HepG2 (cell line): ENCODE data around the gene INSR. TPM values are rescaled to one million over a fixed set of nuclear protein-coding genes. Genes with fewer than 3 reads are reported as not detected.

Experiments
- ATAC-seq: fragments of 200-7000 bp; cut with Tn5 transposase; 3 replicates; pipeline ENCODE4 v1.9.1; 2020; ENCODE audit warnings: mild to moderate bottlenecking, moderate library complexity
- BruUV-seq: library from RNA; stranded (reverse); fragments of 400-500 nt; replicated peaks from 2 replicates; lab custom pipeline; 2021; lab: Mats Ljungman, UMichigan
- CTCF ChIA-PET: fragments of 300-600 bp; formaldehyde crosslinking; extraction: SDS; loops from one replicate; lab custom pipeline; 2021; ENCODE audit warnings: low total read pairs, inconsistent platforms, low intra/inter-chr PET ratio; lab: Yijun Ruan, JAX
- POLR2A ChIA-PET: fragments of 350-600 bp; sonication (Branson Sonifier 250); formaldehyde crosslinking; loops from one replicate; lab custom pipeline; 2020; ENCODE audit warnings: antibody characterized with exemption, inconsistent platforms; lab: Yijun Ruan, JAX
- DNase-seq: peaks from one replicate; pipeline ENCODE4 v3.0.0-alpha.2; 2015; ENCODE audit warnings: low spot score
- FAIRE-seq: peaks from 3 replicates; lab custom pipeline; 2011; peaks lifted over from hg19 to GRCh38; lab: Jason Lieb, UNC
- H2AFZ ChIP-seq: one replicate; pipeline ENCODE4 v1.6.1; 2011; ENCODE audit warnings: low read length, inconsistent platforms
- H3K27ac ChIP-seq: fragments of 300-600 bp; 3 replicates; pipeline ENCODE4 v1.8.0; 2011; ENCODE audit warnings: mixed run types, mild to moderate bottlenecking, mixed read lengths, low read length, inconsistent platforms; ENCODE audit not compliant: insufficient read depth; ENCODE audit errors: extremely low read length
- H3K27me3 ChIP-seq, 2 experiments: fragments of 200-600 bp in 1 of 2; 2 replicates in 1 of 2; 3 replicates in 1 of 2; pipeline versions ENCODE4 v1.6.0 to v1.8.0; 2011; ENCODE audit warnings: low read length in 2 of 2, mild to moderate bottlenecking in 2 of 2, moderate library complexity in 2 of 2, inconsistent platforms in 1 of 2; ENCODE audit not compliant: insufficient read depth in 2 of 2, control insufficient read depth in 1 of 2
- H3K36me3 ChIP-seq, 2 experiments: fragments of 200-600 bp in 1 of 2; replicated peaks in 1 of 2; 2 replicates in 1 of 2; 3 replicates in 1 of 2; pipeline versions ENCODE4 v1.5.1 to v1.8.0; 2011; ENCODE audit warnings: low read length in 2 of 2, inconsistent platforms in 1 of 2; ENCODE audit not compliant: insufficient read depth in 2 of 2, control insufficient read depth in 1 of 2
- H3K4me1 ChIP-seq: 2 replicates; pipeline ENCODE4 v1.5.1; 2012; ENCODE audit warnings: low read length, inconsistent platforms; ENCODE audit not compliant: insufficient read depth
- H3K4me2 ChIP-seq: 2 replicates; pipeline ENCODE4 v1.6.0; 2011; ENCODE audit warnings: low read depth, low read length, inconsistent platforms
- H3K4me3 ChIP-seq, 3 experiments: fragments of 200-600 bp in 1 of 3; sonication (generic), shearing (Covaris generic) in 1 of 3; replicated peaks in 1 of 3; 2 replicates each; pipeline ENCODE4 v1.5.1; 2011 to 2016; ENCODE audit warnings: low read length in 3 of 3, inconsistent platforms in 2 of 3, low read depth in 2 of 3, mild to moderate bottlenecking in 2 of 3, control low read depth in 1 of 3, mixed read lengths in 1 of 3; ENCODE audit not compliant: insufficient read depth in 1 of 3
- H3K79me2 ChIP-seq: one replicate; pipeline ENCODE4 v1.6.1; 2011; ENCODE audit warnings: low read length, inconsistent platforms; ENCODE audit not compliant: insufficient read depth
- H3K9ac ChIP-seq: 2 replicates; pipeline ENCODE4 v1.6.0; 2011; ENCODE audit warnings: mild to moderate bottlenecking, low read depth, low read length, inconsistent platforms; ENCODE audit not compliant: insufficient read depth
- H3K9me3 ChIP-seq: 2 replicates; pipeline ENCODE4 v1.5.1; 2012; ENCODE audit warnings: mild to moderate bottlenecking, low read length
- H4K20me1 ChIP-seq: 2 replicates; pipeline ENCODE4 v1.6.0; 2011; ENCODE audit warnings: inconsistent platforms, mild to moderate bottlenecking, low read length, moderate library complexity; ENCODE audit not compliant: insufficient read depth
- ZNF496 ChIP-seq: sonication (generic); formaldehyde crosslinking; IDR thresholded peaks from 2 replicates; pipeline ENCODE4 v1.8.1; 2023; ENCODE audit warnings: mild to moderate bottlenecking, moderate library complexity, missing genetic modification reagents; ENCODE audit not compliant: insufficient replicate concordance
- WGBS: methylation state at CpG from one replicate; pipeline ENCODE4 v1.1.6; 2017; ENCODE audit warnings: low lambda C conversion rate; 5-methylcytosine and 5-hydroxymethylcytosine counted together
- in situ Hi-C: cut with HindIII; loops from 2 replicates; pipeline ENCODE4 v1.10.0; 2017; ENCODE audit warnings: low pct_unique_long_range_greater_than_20kb; ENCODE audit not compliant: extremely low pct_ligation_motif_present
- intact Hi-C: fragments of 100-400 bp; cut with micrococcal nuclease; formaldehyde crosslinking; loops from one replicate; pipeline ENCODE4 v1.10.0; 2022; ENCODE audit not compliant: unreplicated experiment
- polyA plus RNA-seq, 8 experiments: library from polyadenylated mRNA; depleted of rRNA in 3 of 8; stranded (reverse) in 7 of 8; unstranded in 1 of 8; fragments of >200 nt; fragmentation: Illumina TruSeq in 4 of 8; extraction: Trizol in 4 of 8; gene quantifications; 2 replicates each; pipeline versions ENCODE4 v1.2.1 to v1.2.3, GENCODE V29; 2011 to 2016; ENCODE audit warnings: low read depth in 4 of 8, missing spikeins in 1 of 8, mixed read lengths in 1 of 8; ENCODE audit not compliant: insufficient read depth in 1 of 8
- total RNA-seq, 5 experiments: library from RNA; depleted of rRNA; stranded (reverse); fragments of >200 nt; fragmentation: Illumina TruSeq; extraction: Trizol; gene quantifications; 2 replicates each; pipeline ENCODE4 v1.2.3, GENCODE V29; 2016; ENCODE audit warnings: low read depth in 1 of 5
- TF ChIP-seq, protein P1 (sequence below), 2 experiments: fragments of 450-650 bp in 1 of 2; sonication (generic) in 1 of 2; formaldehyde crosslinking in 1 of 2; IDR thresholded peaks; 2 replicates each; pipeline versions ENCODE4 v1.6.1 to v1.8.0; 2016 to 2022; ENCODE audit warnings: antibody characterized with exemption in 1 of 2, mild to moderate bottlenecking in 1 of 2, missing genetic modification reagents in 1 of 2

Gene INSR
- total and polyA plus RNA-seq, 2 of the 13 experiments (the other 11 are each of a cell fraction or from before 2014, with no cell fraction given): 24.2 to 29.8 TPM

DNA sequence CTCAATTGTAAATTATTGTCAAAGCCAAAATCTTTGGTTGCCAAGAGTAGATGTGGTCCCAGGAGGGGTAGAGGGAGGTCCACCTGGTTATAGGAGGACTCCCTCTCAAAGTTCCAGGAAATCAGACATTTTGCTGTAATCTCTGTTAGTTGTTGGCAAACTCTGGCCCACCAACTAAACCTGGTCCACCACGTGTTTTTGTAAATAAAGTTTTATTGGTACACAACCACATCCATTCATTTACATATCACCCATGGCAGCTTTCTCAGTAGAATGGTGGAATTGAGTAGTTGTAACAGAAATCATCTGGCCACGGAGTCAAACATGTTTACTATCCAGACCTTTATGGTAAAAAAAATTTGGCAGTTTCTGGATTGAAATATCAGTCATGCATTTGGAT, 154.1 kb downstream of the INSR start:
- Histone ChIP-seq H4K20me1 (no peaks in the 10 kb centered on the region), H3K9me3 (no peaks in the 10 kb centered on the region), H3K27me3 (no peaks in the 10 kb centered on the region), H3K9ac (no peak overlapping the region), H3K4me2 (no peak overlapping the region), H3K36me3 (peaks cover 16 to 49% of the 10 kb centered on the region in 2 experiments), H2AFZ (no peak overlapping the region), H3K27ac (no peak overlapping the region), H3K4me1 (peaks cover 15% of the 10 kb centered on the region), H3K4me3 (no peak overlapping the region), H3K79me2 (no peaks in the 10 kb centered on the region)
- no peak for DNase-seq
- TF ChIP-seq, protein P1, sequence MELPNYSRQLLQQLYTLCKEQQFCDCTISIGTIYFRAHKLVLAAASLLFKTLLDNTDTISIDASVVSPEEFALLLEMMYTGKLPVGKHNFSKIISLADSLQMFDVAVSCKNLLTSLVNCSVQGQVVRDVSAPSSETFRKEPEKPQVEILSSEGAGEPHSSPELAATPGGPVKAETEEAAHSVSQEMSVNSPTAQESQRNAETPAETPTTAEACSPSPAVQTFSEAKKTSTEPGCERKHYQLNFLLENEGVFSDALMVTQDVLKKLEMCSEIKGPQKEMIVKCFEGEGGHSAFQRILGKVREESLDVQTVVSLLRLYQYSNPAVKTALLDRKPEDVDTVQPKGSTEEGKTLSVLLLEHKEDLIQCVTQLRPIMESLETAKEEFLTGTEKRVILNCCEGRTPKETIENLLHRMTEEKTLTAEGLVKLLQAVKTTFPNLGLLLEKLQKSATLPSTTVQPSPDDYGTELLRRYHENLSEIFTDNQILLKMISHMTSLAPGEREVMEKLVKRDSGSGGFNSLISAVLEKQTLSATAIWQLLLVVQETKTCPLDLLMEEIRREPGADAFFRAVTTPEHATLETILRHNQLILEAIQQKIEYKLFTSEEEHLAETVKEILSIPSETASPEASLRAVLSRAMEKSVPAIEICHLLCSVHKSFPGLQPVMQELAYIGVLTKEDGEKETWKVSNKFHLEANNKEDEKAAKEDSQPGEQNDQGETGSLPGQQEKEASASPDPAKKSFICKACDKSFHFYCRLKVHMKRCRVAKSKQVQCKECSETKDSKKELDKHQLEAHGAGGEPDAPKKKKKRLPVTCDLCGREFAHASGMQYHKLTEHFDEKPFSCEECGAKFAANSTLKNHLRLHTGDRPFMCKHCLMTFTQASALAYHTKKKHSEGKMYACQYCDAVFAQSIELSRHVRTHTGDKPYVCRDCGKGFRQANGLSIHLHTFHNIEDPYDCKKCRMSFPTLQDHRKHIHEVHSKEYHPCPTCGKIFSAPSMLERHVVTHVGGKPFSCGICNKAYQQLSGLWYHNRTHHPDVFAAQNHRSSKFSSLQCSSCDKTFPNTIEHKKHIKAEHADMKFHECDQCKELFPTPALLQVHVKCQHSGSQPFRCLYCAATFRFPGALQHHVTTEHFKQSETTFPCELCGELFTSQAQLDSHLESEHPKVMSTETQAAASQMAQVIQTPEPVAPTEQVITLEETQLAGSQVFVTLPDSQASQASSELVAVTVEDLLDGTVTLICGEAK (IDR thresholded peaks at IDR 0.05): peak; percentile 65
- TF ChIP-seq, protein P1 (CRISPR knock-in tag; IDR thresholded peaks at IDR 0.05): peak; percentile 91
- TF ChIP-seq ZNF496 (CRISPR knock-in tag): no peak
- intact Hi-C loops (no loop called here), in situ Hi-C loops (no loop called here)
- no peak for ATAC-seq
- WGBS: 95% methylated on average over 2 of the region's 2 CpGs
- BruUV-seq: no TSS peak
- FAIRE-seq: no peak
- ChIA-PET POLR2A (no interaction called here), CTCF (no interaction called here)
